ENCODE measurements around the gene PCGF3.

GRCh38 chr4:685679-686412 is 19.8 kb upstream of the PCGF3 start:
- TF ChIP-seq CTCF (IDR thresholded peaks at IDR 0.05; ENCODE audit: insufficient read depth, low read length, poor library complexity, severe bottlenecking), result no peak
- TF ChIP-seq EZH2phosphoT487 (conservative IDR thresholded peaks at IDR 0.05; ENCODE audit: low read length), result no peak
